Stimulated activated CD8-positive, alpha-beta memory T cell treated with anti-CD3 and anti-CD28 coated beads, Interleukin-12 subunit alpha, Interleukin-12 subunit beta, amount 100 ng/mL, for 4 hours (primary cell): Measurements from ENCODE around the gene MXD3.
A peak's percentile ranks its signal among the peaks of the same experiment; 100 is the strongest.
"Not testable (repeated sequence)": the region's sequence is repeated elsewhere in the genome, so short reads cannot be mapped to it uniquely, and the experiment has no call there.

Experiments
- DNase-seq: peaks from one replicate; pipeline ENCODE4 v3.0.0-alpha.2; 2020; ENCODE audit warnings: low read depth

The MXD3 gene

DNA sequence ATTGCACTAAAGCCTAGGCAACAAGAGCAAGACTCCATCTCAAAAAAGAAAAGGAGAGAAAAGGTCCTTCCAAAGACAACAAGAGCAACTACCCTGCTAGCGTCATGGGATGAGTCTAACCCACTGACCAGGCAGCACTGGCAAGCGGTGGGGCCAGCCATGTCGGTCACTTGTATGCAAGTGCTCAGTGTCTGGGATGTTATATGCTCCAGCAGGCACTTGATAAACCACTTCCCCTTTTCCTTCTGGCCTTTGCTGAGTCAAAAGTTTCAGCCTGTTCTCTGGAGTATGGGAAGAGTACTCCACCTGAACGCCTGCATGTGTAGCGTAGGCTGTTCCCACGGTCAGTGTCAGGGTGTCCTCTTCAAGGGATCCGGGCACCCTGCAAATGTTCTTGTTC lies 9.2 kb upstream of the MXD3 start:
- no peak for DNase-seq

DNA sequence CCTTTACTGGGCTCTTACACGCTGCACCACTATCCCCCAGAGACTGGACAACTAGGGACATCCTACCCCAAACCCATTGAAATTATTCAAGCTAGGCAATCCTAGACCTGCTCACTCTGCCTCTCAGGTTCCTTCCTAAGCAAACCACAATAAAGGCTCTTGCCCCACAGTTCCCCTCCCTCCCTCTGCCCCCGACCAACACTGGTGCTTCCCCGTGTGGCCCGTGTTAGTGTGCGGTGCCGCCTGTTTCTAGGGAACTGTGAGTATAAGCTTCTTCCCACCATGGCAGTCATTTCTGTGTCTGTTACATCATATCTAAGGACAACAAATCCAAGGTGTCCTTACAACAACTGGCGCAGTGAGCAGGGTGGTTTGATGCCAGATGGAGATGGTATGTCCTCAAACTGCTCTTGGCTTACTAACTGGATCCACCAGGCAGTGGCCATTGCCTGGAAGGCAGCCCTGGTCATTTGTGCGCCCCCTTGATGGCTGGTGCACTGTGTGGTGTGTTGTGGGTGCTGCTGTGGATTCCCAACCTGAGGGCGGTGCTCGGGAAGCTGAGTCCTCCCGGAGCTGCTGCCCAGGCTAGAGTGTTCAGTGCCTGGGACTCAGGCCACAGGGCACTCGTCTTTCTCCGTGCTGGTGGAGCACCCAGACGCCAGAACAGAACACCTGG lies 8.4 kb upstream of the MXD3 start:
- no peak for DNase-seq

DNA sequence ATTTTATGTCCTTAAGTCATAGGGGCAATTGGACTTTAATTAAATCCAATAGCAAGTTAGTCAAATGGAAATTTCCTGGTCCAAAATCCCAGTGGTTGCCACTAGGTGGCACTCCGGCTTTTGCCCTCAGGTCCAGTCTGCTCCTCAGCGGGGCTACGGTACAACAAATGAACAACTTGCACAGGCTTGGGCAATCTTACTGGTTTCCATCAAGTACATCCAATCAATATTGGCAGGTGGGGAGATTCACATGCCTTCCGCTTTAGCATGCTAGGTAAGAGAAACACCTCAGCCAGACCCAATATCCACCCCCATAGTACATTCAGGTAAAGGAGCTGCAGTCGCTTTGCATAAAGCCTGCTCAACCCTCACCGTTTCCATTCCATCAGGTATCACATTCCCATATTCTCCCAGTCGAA lies 6.3 kb upstream of the MXD3 start:
- DNase-seq, result peak; percentile 53

DNA sequence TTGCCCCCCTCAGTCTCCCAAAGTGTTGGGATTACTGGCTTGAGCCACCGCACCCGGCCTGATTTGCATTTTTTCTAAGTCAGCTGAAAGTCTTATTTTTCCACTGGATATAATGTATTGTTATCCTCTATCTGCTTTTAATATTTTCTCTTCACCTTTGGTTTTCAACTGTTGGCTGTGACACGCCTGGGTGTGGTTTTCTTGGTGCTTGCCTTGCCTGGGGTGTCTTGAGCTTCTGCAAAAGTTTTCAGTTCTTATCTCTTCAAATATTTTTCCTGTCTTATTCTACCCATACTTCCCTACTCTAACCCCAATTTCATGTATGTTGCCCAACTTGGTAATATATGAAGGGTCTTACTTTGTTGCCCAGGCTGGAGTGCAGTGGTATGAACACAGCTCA lies 4.3 kb upstream of the MXD3 start:
- DNase-seq, result no peak

DNA sequence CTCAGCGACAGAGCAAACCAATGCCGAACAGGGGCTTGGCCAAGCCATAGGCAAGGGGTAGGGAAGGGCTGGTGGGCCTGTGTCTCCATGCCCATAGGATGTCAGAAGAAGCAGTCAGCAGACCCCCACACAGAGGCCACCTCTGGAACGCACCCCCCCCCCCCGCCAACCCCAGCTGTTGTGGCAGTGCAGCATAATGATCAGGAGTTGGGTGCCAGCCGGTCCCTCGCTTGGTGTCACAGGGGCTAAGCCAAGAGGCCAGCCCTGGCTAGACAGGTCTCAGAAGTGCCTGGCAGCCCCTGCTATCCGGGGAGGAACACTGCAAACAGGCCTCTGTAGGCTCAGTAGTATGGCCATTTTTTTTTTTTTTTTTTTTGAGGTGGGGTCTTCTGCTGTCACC lies 3.7 kb upstream of the MXD3 start:
- DNase-seq, result no peak

DNA sequence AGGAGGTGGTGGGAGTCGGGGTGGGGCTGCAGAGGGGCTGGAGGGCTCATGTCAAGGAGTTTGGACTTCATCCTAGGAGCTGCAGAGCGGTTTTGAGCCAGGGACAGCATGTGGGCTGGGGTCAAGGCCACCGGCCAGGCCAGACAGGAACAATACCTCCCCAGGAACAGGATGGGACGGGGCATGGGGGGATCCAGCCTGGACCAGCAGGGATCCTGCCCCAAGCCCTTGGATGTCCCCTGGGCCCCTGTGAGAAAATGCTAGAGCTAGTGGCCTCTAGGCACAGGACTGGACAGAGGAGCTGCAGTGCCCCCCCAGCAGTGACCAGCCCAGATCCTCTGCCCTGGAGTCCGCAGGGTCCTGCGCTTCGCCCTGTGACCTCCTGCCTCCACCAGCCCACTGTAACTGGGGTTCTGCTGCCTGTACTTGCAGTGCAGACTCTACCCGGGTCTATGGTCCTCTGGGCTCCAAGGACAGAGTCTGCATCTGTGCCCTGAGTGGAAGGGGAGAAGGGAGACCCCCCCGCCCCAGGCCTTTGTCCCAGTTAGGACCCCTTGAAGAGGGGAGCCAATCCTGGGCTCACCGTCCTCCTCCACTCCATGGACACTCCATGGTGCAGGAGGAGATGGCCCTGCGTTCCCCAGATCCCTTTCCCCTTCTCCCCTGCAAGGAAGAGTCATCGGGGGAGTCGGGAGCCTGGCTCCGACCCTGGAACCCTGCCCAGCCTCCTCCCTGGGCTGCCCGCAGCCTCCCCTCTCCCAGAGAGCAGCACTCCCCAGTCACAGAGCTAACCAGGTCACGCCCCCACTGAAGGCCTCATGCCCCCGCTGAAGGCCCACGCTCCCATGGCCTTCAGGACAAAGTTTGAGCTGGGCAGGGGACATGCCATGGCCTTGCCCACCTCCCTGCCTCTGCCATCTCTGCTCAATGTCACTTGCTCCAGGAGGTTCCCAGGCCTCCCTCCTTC lies 3.0 kb upstream of the MXD3 start:
- no peak for DNase-seq

DNA sequence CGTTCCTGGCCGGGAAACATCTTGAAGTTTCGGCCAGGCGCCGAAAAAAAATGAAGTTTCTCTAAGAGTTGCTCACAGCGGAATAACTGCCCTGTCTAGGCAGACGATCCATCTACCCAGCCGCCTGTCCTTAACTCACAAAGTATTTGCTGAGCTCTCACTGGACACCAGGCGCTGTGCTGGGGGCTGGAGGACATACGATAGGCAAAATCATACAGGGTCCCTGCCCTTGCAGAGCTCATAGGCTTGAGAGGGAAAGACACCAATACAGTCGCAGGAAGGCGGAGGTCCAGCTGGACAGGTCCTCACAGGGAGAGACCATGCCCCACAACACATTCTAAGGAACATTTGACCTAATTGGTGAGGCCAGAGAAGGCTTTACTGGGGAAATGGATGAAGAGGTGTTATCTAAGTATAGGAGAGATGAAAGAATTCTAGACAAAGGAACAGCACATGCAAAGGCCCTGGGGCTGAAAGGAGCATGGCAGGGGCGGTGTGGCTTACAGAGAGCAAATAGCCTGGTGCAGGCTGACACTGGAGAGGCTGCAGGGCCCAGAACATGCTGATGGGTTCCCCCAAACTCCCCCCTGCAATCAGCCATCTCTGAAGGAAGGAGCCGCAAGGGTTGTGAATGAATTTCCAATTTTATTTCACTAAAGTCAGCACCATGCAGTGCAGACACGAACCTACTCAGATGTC lies 2.0 kb upstream of the MXD3 start:
- DNase-seq, result no peak

DNA sequence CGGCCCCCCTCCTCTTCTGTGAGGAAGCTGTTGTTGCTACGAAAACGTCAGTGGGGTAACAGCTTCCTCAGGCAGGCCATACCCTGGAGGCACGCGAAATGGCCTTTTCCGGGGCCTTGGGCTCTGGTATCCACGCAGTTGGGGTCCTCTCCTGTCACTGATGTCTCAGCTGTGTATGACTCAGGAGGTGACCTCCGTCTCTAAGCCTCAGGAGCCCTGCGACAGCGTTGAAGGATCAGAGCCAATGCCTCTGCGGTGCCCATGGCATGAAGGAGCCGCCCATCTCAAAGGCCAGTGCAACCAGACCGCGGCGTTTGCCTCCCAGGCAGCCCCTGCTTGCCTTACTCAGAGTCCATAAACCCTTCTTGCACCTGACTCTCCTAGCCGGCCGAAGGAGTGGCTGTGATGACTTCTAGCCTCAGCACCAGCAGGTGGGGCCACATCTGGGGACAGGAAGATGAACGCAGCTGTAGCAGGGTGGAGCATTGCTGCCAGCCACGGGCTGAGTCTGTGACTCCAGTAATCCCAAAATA lies 1.0 kb upstream of the MXD3 start:
- no peak for DNase-seq

DNA sequence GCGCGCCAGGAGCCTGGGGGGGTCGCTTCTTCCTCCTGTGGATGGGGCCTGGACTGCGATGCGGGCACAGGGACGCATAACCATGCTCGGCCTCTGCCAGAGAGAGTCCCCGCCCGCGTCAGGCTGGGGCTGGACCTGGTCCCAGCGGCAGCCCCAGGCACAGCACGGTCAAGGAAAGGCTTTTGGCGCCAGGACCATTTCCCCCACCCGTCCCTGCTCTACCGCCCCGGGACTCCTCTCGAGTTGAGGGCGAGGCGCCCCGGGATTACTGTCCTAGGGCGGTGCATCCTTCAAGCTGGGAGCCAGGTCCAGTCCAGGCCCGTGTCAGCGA lies 341 bp downstream of the MXD3 start:
- DNase-seq, result no peak

DNA sequence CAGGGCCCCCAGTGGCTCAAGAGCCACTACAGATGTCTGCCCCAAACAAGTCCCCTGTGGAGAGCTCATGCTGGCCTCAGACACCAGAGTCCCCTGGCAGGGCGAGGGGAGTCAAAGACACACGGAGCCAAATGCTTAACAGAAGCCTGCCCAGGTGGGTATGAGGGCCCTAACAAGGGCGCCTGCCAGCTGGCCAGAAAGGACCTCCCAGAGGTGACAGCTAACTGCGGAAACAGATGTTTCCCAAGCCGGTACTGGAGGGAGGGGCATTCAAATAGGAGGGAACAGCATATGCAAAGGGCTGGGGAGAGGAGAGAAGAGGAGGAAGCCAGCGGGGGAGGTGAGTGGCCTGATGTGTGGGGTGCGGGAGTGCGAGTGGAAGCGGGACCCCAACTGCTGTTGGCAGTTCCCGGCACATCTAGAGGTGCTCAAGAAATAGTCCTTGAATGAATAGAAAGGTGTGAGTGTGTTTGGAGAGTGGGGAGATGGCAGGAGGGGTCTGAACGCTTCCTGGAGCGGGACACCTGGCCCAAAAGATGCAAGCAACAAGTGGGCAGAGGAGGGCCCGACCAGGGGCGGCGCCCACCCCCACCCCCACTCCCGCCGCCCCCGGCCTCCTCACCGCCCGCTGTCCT lies 824 bp downstream of the MXD3 start:
- no peak for DNase-seq

DNA sequence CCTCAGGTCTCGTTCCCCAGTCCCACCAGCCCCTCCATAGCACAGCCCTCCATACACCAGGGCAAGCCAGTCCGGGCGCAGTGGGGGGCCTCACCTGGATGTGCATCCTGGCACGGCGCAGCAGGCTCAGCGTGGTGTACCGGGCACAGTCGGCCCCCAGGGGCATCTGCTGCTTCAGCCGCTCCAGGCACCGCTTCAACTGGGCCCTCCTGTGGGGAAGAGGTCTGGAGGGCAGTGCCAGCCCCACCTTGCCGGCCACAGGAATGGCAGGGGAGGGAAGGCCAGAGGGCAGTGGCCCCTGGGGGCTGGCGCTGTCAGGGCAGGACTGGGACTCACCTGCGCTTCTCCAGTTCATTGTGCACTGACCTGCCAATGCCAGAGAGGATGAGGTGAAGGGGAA lies 1.4 kb downstream of the MXD3 start:
- DNase-seq, result no peak

DNA sequence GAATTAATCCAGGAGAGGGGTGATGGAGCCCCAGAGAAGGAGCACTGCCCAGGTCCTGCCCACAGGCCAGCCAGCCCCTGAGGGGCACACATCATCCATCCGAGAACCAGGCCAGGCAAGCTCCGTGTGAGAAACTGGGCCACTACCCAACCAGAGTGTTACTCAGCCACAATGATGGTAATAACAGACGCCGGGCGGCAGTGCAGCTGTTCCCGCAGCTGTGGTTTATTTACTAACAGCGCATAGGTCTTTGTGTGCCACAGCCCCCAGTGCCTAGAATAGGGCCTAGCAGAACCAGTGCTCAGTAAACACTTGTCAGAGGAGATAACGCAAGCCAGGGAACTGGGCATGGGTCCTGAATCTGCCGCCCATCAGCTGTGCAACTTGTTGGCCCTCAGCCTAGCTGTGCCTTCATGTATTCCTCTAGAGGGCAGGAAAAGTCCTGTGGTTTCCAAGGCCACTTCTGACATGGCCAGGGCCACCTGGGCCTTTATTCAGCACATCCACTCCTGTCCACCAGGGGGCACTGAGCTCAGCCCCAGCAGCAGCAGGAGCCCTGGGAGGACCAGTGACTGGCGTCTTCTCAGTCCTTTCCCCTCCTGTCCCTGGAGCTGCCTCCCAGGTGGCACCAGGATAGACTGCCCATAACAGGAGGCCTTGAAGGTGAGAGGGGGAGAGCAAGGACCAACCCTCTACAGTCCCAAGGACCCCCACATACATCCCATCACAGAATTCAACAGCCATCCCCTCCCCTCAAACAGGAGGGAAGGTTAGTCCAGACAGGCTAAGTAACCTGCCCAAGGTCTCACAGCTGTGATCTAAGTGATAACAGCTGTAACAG lies 2.1 kb downstream of the MXD3 start:
- DNase-seq, result no peak

DNA sequence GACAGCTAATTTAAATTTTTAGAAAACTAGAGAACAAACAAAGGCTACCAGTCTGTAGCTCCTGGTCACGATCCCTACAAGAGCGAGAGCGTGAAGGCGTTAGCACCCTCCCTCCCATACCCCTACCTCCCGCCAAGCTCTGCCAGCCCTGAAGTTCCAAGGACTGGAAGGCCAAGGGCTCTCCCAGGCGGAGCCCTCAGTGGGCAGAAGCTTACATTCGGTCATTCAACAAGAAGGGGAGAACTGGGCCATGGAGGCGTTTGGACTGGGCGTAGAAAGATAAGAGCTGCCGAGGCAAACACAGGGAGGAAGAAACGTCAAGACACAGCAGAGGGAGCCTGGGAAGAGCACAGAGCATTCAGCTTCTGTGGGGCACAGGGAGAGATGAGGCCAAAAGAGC lies 3.0 kb downstream of the MXD3 start:
- no peak for DNase-seq

DNA sequence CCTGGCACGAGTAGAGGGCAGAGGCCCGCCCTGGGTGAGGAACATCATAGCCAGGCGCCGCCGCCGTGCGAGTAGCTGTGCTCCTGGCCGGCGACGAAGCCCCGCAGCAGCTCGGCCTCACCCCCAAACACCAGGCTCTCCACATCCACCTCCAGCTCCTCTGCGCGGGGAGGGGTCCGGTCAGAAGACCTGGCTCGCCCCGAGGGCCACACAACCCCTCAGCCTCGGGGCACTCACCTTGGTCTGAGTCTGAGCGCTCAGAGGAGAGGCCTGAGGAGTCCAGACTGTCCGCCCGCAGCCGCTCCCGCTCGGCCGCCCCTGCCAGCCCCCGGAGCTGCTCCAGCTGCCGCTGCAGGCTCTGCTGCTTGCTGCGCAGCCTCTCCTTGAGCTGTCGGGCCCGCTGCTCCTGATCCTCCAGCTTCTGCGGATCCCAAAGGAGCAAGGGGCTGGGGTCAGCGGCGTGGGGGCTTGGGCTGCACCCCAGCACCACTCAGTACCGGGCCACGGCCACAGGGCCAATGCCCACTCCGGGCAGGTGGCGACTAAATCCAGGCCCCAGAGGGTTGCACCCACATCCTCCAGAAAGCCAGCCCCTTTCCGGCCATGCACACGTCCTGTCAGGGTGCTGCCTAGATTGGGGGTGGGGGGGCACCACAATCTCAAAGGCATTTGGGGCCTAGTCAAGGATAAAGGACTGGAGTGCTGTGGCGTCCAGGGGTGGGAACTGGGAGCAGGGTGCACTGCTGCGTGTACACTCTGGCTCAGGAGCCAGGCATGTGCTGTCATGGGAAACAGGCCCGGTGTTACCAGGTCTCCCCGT lies 3.9 kb downstream of the MXD3 start:
- no peak for DNase-seq

DNA sequence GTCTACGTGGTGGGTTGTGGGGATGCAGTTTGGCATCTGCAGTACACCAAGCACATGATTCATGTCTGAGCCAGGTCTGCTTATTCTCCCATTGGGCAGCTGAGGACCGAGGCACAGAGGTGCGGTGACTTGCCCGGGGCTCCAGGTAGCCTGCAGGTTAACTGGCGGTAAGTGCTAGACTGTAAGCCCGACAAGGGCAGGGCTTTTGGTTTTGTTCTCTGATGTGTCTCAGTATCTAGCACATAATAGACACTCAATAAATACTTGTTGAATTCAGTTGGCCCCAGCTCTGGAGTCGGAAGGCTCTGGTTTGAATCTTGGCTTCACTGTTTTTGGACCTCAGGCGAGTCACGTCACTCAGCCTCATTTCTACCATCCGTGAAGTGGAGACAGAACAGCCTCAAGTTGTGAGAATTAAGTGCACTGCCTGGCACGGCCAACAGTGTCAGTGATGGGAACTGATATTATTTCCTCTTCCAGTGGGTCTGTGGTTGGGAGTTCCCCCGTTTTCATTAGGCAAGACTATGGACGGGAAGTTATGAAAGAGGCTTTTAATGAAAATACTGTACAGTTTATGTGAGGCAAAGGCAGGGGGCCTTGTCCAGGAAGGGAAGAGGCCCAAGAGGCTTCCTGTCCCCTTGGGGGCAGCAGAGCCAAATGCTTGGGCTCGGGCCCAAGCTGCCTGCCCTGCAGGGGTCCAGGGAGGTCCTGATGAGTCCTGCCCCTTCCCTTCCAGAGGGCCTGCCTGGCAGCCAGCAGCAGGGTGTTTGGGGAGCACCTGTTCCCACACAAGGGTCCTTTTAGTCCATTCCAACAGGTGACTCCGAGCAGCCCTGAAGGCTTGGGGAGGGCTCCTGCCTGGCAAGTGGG lies 4.8 kb downstream of the MXD3 start:
- DNase-seq, result no peak

DNA sequence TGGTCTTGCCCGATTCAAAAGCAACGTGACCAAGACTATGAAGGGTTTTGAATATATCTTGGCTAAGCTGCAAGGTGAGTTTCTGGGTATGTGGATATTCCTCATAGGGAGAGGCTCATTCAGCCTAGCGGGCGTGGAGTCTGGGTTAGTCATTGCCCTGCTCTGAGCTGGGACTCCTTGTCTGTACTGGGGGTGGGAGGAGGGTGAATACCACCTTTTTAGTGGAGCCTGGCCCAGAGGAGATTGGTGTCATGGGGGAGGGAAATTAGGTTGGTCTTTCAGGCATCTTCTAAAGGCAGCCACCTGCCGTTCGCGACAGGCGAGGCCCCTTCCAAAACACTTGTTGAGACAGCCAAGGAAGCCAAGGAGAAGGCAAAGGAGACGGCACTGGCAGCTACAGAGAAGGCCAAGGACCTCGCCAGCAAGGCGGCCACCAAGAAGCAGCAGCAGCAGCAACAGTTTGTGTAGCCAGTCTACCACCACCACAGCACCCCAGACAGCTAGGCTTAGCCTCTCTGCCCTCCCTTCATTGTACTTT lies 5.5 kb downstream of the MXD3 start:
- not testable (repeated sequence) for DNase-seq

DNA sequence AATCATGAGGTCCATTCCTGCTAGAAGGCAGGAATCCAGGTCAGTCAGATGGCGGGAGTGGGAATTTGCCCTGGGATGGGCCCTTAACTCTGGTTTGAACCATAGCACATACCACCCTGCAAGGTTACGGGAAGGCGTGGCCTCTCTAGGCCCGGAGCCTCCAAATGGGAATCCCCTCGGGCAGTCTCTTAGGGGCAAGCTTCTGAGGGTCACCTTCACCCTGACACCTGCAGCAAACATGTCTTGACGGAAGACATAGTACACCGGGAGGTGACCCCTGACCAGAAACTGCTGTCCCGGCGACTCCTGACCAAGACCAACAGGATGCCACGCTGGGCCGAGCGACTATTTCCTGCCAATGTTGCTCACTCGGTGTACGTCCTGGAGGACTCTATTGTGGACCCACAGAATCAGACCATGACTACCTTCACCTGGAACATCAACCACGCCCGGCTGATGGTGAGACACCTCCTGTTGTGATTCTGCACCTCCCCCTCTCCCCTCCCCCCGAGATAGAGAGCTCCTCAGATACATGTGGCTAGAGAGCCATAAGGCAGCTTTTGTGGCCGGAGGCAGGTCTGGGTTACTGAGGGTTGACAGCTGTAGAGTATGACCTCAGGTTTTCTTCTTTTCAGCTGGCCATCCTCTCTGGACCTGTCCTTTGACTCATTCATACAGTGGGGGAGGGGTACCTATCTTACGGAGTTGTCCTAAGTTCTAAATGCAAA lies 7.1 kb downstream of the MXD3 start:
- no peak for DNase-seq

DNA sequence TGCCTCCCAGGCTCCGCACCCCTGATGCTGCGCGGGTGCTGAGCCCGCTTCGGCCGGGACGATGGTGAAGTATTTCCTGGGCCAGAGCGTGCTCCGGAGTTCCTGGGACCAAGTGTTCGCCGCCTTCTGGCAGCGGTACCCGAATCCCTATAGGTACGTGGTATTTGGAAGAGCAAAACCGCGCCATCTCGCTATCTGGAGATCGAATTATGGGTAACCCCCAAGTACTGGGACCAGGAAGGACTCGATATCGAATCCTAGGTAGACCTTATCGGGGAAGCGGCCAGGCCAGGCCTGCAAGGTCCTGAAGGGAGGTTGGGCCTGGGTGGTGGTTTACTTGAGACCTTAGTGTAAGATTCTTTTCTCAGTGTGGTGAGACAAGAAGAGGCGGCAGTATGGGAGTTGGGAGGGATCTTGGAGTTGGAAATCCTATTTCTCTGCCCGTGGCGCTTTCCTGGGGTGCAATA lies 7.7 kb downstream of the MXD3 start:
- DNase-seq, result no peak
